ENCODE data around the gene SNTA1.

DNA sequence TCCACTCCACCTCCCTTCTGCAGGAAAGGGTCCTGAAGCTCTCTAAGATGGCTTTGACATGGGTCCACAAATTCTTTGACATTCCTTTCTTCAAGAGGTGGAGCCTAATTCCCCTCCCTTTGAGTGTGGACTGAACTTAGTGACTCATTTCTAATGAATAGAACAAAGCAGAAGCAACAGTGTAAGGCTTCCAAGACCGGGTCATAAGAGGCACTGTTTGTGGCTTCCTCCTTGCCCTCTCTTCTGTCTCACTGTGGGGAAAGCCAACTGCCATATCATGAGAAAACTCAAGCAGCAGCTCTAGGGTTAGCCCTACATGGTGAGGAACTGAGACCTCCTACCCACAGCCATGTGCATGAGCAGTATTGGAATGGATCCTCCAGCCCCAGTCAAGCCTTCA lies 36.3 kb downstream of the SNTA1 start:
- TF ChIP-seq ZNF76 (CRISPR knock-in tag; IDR thresholded peaks at IDR 0.05; ENCODE audit: borderline replicate concordance) (no peak), ARID2 (IDR thresholded peaks at IDR 0.05) (no peak), POLR2AphosphoS5 (IDR thresholded peaks at IDR 0.05; ENCODE audit: control insufficient read depth, insufficient read depth, low read depth, low read length) (no peak), ZNF395 (CRISPR knock-in tag; IDR thresholded peaks at IDR 0.05) (no peak), SOX6 (IDR thresholded peaks at IDR 0.05) (no peak), ETV5 (CRISPR knock-in tag; IDR thresholded peaks at IDR 0.05; ENCODE audit: low read depth) (no peak), POLR2A (conservative IDR thresholded peaks at IDR 0.05) (no peak), U2AF2 (optimal IDR thresholded peaks at IDR 0.05; ENCODE audit: low read depth, low read length) (no peak), NFIC (IDR thresholded peaks at IDR 0.05) (no peak), HMGN3 (IDR thresholded peaks at IDR 0.05; ENCODE audit: borderline replicate concordance, extremely low read depth, insufficient read length, low read depth, low read length) (no peak), ZKSCAN8 (CRISPR knock-in tag; IDR thresholded peaks at IDR 0.05) (no peak)
- TF ChIP-seq, protein P1, sequence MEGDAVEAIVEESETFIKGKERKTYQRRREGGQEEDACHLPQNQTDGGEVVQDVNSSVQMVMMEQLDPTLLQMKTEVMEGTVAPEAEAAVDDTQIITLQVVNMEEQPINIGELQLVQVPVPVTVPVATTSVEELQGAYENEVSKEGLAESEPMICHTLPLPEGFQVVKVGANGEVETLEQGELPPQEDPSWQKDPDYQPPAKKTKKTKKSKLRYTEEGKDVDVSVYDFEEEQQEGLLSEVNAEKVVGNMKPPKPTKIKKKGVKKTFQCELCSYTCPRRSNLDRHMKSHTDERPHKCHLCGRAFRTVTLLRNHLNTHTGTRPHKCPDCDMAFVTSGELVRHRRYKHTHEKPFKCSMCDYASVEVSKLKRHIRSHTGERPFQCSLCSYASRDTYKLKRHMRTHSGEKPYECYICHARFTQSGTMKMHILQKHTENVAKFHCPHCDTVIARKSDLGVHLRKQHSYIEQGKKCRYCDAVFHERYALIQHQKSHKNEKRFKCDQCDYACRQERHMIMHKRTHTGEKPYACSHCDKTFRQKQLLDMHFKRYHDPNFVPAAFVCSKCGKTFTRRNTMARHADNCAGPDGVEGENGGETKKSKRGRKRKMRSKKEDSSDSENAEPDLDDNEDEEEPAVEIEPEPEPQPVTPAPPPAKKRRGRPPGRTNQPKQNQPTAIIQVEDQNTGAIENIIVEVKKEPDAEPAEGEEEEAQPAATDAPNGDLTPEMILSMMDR (IDR thresholded peaks at IDR 0.05 in 2 of 3, conservative IDR thresholded peaks at IDR 0.05 in 1 of 3; ENCODE audit: insufficient read depth in 2 of 3, low read depth in 1 of 3, low read length in 3 of 3) = no peak
